HG03520 (cell line): Measurements from ENCODE around the gene SAMD4A.
"Not testable (repeated sequence)": the region's sequence is repeated elsewhere in the genome, so short reads cannot be mapped to it uniquely, and the experiment has no call there.

Experiments
- ATAC-seq: cut with Tn5 transposase; IDR thresholded peaks from one replicate; pipeline ENCODE4 v1.9.1; 2021; ENCODE audit warnings: mild to moderate bottlenecking, moderate library complexity; ENCODE audit not compliant: unreplicated experiment

SAMD4A gene

DNA sequence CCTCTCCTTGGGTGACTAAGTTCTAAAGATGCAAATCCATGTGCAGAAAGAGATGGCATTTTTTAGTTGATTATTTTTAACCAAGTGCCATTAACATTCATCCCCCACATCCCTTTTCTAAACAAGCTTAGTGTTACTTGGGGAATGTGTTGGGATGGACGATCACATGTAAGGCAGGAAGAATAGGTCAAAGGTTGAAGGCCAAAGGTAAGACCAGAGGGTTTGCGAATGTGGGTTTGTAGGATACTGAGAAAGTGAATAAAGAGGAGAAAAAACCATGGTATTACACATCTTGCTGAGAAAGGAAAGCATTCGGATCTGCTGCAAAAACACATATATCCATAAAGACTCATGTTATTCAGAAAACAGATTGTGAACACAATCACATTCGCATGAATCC, 224.1 kb downstream of the SAMD4A start:
- no peak for ATAC-seq

DNA sequence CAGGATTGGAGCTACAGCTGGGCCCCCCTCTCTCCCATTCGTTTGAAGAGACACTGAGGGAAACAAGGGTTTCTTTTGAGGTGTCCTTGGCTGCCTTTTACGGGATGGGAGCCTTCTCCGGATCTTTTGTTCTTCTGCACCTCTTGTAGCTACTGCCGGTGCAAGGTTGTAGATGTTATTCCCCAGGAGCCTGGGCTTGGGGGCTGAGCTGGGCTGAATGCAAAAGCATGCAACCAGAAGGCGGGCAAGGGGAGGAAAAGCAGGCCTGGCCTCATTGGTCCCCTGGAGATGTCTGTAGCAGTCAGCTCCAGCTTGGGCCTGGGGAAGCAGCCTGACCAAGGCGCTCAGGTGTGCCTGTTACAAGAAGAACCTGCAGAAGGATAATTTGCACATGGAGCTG, 225.4 kb downstream of the SAMD4A start:
- no peak for ATAC-seq

DNA sequence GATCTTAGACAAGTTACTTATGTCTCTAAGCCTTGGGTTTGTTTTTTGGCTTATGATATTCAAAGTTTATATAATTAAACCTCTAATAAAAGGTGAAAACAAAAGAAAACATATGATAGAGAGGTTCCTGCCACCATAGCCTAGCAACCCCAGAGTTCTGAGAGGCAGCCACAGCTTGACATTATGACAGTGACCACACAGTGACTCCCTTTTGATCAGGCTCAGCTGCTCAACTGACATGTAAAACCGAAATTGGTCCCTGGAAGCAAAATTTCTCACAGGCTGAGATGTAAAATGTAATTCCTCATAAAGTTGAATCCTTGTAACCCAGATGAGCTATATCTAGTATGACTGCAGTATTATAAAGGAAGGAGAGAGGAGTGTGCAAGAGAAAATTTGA, 227.2 kb downstream of the SAMD4A start:
- ATAC-seq: no peak

DNA sequence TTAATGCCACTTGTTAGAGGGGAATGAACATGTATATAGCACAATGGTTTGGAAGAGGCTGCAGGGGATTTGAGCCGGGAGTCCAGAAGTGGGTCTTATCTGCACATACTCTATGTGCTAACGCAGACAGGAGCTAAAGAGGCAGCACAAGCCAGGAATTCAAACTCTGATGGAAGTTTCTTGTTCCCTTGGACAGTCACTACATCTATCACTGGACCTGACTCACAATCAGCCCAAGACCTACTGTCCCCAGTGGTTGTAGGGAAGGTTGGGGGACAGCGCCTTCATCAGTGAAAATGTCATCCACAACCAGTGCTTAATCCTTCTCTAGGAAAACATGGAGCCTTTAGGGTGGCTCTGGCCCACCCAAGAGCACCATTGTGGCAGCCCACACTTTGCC, 227.9 kb downstream of the SAMD4A start:
- ATAC-seq: no peak

DNA sequence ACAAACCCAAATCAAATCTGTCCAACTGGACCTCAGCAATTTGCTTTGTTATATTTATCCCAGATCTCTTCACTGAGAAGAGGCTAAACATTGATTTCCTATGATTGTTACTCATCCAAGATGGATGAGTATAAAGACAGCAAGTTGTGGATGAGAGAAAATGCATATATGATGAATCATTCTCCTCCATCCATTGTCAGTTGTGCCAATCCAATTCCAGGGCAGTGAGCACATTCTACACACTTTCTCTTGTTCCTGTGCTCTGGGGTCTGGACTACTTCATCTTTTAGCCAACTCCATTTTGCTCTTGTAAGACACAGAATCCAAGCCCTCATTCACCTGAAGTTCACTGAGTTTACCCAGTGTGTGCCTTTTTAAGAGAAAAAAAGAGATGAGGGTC, 230.0 kb downstream of the SAMD4A start:
- ATAC-seq: no peak

DNA sequence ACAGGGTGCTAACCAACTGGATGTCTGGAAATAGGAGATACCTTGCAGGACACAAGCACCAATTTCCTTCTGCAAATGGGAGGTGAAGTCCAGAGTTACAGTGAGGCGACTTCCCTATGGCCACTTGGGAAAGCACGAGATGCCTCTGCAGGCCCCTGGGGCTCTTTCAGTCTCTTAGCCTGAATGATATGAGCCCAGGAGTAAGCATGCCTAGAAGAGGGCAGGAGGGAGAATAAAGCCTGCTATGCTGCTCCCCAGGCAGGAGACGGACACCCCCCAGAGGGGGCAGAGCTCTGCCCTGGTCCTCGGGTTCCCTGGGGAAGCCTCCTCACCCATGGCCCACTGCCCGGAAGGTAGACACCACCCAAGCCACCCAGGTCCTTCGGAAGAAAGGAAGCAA, 230.6 kb downstream of the SAMD4A start:
- ATAC-seq: no peak

DNA sequence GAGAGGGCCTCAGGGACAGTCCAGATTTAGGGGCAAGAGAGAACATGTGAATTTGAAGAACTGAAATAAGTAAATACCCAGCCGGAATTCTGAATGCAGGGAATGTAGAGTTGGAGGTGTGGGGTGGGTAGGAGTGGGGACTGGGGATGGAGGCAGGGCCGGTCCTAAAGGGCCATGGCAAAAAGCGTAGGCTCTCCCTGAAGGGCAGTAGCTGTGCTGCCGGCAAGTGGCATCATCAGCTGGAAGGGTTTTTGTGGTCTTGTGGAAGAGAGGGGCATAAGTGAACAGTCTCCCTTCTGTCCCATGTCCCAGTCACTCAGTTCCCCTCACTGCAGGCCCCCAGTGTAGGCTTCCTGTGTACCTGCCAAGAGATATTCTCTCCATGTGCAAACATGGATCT, 231.1 kb downstream of the SAMD4A start:
- ATAC-seq: no peak

DNA sequence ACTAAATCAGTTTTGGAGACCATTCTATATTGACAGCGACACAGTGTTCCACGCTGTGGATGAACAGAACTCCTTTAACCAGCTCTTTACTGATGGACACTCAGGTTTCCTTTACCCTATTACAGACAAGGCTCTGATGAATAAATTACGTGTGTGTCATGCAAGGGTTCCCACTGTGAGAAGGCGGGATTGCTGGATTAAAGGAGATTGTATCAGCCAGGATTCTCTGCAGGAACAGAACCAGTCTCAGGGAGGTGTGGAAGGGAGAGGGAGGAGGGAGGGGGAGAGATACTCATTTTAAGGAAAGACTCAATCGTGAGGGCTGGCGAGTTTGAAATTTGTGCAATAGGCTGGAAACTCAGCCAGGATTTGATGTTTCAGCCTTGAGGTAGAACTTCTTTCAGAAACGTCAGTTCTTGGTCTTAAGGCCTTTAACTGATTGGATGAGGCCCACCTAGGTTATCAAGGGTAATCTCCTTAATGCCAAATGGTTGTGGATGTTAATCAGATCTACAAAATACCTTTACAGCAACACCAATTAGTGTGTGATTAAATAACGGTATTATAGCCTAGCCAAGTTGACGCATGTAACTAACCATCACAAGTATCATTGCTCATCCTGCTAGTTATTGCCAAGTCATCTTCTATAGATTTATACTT, 231.7 kb downstream of the SAMD4A start:
- no peak for ATAC-seq

DNA sequence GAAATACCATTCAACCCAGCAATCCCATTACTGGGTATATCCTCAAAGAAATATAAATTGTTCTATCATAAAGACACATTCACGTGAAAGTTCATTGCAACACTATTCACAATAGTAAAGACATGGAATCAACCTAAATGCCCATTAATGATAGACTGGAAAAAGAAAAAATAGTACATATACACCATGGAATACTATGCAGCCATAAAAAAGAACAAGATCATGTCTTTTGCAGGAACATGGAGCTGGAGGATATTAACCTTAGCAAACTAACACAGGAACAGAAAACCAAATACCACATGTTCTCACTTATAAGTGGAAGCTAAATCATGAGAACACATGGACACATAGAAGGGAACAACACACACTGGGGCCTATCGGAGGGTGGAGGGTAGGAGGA, 234.6 kb downstream of the SAMD4A start:
- not testable (repeated sequence) for ATAC-seq

DNA sequence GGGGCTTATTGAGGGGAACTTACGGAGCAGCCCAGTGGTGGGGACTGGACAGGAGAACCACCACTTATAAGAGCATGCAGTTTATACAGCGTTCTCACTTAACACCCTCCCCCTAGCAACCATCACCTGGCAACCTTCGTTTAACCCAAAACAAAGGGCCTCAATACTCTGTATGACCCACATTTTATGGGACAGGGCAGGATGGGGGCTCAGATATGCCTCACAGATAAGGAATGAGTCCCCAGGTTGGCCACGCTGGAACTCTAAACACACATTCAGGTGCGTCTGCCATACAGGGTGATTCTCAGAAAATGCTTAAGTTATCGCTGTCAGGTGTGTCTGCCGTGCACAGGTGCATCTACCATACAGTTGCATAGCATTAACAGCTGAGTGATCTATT, 236.5 kb downstream of the SAMD4A start:
- no peak for ATAC-seq

DNA sequence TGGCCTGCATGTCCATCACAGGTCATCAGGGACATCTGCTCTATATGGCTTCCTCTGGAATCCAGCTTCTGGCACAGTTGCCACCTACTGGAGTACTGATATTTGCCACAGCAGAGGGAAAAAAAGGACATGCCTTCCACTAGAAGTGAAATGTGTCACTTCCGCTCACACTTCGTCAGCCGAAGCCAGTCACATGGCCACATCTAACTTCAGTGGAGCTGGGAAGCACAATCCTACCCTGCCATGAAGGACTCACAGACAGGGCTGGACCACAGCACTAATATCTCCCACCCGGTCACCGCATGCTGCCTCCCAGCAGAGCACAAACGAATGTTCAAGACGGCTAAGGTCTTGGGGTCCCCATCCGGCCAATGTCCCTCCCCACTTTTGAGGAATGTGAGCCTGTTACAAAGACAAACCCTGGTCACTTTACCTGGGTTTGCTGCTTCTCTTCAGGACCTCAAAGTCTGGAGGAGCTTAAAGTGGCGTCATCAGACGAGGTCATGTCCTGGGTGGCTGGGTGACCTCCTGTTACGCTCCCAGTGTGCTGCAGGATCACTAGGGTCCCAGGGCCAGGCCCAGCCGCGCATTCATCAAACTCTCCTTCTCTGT, 237.1 kb downstream of the SAMD4A start:
- ATAC-seq: no peak

DNA sequence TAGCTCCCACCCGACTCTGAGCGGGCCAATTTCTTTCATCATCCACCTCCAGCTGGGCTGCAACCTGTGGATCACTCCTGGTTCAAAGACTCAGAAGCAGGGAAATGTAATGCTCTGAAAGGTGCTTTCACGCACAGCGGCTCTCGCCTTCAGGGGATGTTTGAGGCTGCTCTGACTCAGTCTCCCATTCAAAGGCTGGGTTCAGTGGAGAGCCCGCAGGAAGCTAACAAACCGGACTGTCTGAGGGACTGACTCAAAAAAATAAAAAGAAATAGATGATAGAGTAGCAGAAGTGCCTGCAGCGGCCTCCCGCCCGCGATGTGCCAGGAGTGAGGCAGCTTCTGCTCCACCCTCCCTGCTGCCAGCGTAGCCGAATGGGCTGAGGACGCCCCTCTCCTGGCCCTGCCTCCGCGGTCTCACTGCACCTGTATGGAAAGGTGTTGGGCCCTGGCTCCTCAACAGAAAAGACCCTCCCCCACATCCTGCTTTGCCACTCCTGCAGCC, 237.7 kb downstream of the SAMD4A start:
- ATAC-seq: no peak

DNA sequence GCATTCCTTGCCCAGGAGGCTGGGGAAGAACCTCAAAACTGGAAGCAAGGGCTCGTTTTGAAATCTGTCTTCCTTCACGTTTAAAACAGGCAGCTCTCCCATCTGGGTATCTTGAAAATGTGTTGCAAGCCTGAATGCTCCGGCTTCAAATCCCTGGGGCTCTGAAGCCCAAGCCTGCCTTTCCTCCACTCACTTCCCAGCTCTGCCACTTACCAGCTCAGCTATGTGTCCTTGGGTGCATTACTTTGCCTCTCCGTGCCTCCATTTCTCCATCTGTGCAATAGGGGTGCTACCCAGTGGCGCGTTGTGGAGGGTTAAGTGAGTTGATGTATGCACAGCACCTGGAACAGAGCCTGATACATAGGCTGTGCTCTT, 238.1 kb downstream of the SAMD4A start:
- ATAC-seq: no peak

DNA sequence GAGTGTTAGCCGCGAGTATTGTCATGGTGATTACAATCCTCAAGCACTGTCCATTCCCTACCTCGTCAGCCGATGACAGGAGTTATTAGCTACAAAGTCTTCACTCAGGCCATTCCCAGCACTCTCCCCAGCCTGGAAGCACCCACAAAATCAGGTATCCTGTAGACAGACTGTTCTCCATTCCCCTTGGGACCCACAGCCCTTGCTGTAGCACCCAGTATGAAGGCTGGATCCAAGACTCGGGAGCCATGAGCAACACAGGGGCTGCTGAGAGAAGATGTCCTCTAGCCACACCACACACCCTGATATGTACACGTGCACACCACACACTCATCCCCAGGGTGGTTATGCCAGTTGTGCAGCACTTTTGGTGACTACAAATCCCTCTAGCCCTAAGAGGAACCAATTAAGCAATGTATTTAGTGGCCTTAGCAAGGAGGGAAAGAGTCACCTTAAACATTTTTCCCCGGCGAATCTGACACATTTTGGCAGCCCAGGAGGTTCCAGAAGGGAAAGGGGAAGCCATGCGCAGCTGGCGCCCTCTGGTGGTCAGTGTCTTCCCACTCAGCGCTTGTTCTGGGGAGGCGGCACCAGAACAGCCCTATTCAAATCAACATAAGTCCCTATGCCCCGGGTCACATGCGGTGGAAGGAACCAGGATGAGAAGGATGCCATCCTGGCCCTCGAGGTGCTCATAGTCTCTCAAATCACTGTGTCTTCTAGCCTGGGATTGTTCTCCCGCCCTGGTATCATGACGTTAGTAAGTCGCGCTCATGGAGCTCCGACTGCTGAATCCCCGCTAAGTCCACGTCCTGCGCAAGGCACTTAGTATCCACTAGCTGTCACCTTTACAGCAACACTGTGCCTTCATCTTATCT, 238.8 kb downstream of the SAMD4A start:
- ATAC-seq: peak; percentile 63

DNA sequence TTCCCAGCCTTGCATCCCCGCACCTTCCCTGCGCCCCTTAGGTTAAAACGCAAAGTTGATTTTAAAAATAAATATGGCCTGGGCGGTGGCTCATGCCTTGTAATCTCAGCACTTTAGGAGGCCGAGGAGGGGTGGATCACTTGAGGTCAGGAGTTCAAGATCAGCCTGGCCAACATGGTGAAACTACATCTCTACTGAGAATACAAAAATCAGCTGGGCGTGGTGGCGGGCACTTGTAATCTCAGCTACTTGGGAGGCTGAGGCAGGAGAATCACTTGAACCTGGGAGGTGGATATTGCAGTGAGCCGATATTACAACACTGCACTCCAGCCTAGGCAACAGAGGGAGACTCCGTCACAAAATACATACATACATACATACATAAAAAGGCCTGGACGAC, 239.7 kb downstream of the SAMD4A start:
- ATAC-seq: no peak

DNA sequence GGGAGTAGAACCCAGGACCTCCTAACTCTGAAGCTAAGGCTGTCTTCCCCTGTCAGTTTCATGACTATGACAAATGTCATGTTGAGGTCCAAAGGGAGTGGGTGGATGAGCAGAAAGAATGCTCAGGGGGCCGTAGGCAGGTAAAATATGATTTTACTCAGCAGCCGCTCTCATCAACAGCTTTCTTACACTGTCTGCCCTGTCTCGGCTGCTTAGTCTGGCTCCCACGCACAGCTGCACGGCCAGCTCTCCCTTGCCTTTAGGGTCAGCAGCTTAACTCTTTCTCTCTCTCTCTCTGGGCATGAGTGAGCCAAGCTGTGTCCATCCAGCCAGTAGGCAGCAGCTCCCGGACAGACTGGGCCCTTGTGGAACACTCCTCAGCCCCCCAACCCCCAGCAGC, 240.5 kb downstream of the SAMD4A start:
- ATAC-seq: no peak

DNA sequence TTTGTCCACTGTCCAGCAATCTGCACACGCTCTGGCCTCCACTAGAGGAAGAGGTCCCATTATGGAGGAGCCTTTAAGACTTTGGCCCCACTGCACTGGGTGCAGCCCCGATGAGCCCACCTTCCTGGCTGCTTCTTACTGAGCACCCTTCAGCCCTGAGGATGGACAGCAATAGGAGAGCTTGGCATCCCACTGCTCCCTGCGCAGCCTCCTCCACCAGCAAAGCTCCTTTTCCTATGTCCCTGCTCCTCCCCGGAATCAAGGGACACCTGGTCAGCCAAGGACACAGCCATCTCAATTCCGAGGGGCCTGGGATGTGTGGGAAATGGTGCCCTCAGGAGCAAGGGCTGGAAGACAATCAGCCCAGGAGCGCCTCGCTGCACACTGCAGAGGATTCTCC, 241.0 kb downstream of the SAMD4A start:
- ATAC-seq: no peak

DNA sequence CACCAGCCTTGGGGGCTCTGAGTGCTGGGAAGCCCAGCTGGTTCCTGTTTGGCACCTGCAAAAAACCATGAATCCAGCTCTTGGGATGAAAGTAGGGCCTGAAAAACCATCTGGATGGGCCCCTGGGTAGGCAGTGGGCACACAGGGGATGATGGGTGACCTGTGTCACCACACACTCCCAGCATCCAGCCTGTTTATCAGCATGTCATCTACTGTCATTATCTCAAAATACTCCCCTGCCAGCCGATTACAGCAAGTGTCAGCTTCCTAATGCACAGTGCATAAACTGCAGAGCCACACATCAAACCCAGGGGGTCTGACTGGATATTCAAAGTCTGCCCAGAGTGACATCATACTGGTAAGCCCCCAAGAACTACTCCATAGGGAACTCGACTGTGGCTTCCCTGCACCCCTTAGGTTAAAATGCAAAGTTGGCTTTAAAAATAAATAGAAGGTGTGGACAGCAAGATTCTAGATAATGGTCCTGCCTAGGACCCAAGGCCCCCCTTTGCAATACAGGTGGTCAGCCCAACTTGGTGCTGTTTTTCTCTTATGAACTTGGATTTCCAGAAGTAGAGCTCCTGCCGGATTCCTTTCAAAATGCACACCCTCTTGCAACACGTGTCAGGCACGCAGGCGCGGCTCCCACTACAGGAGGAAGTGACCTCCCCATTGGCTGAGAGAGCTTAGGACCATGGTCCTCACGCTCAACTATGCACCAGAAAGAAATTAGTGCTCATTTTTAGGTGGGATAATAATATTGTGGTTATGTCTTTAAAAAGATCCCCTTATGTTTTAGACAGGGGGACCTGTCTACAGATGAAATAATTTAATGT, 241.6 kb downstream of the SAMD4A start:
- ATAC-seq: no peak

DNA sequence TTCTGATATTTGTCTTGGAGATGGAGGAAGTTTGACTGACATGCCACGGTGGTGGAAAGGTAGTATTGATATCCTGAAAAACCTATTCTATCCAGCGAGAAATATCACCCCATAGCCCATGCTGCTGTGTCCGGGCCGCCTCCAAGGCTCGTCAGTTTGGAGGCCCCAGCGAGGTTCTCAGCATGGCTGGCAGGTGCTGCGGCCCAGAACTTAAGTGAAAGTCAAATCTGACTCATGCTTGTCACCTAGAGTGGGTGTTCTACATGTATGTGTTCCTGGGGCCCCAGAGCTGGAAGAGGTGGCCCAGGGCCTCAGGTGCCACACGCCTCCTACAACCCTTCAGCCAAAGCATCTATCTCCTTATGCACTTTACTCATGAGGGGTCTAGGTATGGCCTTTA, 242.8 kb downstream of the SAMD4A start:
- ATAC-seq: no peak

DNA sequence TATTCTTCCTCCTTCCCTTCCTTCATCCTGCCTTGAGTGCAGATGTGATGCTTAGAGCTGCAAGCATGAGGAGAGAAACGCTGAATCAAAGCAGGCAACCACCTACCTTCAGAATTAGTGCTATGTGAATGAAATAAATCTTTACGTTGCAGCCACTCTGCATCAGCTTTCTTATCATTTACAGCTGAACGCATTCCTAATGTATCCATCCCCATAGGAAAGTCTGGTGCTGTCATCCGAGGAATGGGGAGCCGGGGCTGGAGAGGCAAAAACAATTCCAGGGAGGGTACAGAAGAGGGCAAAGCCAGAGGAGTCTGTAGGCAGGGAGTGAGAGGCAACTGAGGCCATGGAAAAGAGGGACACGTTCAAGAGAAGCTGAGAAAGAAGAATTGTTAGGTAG, 245.7 kb downstream of the SAMD4A start:
- no peak for ATAC-seq

DNA sequence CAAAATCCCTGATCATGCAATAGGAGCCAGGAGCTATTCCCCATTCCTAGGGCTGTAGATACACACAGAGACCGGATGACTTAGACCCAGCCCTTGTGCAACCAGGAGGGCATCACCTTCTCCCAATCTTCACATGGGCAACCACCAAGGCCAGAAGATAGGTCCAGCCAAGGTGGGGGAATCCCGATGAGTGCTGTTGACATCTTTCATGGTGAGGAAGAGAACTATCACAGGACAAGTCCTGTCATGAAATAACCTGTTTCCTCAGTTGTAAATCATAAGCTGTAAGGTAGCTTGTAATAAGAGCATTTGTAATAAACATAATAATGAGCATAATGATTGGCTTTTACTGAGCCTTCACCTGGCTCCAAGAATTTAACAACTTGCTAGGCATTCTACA, 246.2 kb downstream of the SAMD4A start:
- ATAC-seq: no peak
